Hematopoietic multipotent progenitor cell treated with erythropoietin and hydrocortisone succinate and interleukin-3 and kit ligand, for 17 days (in vitro differentiated cells): Measurements from ENCODE around the gene SRSF4.
A peak's percentile ranks its signal among the peaks of the same experiment; 100 is the strongest.
"Not testable (repeated sequence)": the region's sequence is repeated elsewhere in the genome, so short reads cannot be mapped to it uniquely, and the experiment has no call there.

Source experiments
- DNase-seq: peaks from one replicate; pipeline ENCODE4 v3.0.0-alpha.2; 2015; ENCODE audit warnings: low spot score

SRSF4 gene

GRCh38 chr1:29124366-29125236 is 57.1 kb downstream of the SRSF4 start:
- DNase-seq, result no peak

GRCh38 chr1:29123887-29124365 is 57.8 kb downstream of the SRSF4 start, which contains the start of gene TMEM200B:
TSS of gene TMEM200B (minus strand) at chr1:29123903. CDS start at chr1:29121828, 2,075 bp downstream.
- no peak for DNase-seq

GRCh38 chr1:29123053-29123886 is 58.4 kb downstream of the SRSF4 start:
- DNase-seq, result no peak

GRCh38 chr1:29122682-29123052 is 59.0 kb downstream of the SRSF4 start:
- DNase-seq, result no peak

- no peak for DNase-seq
Measured at GRCh38 chr1:29121936-29122681, 59.6 kb downstream of the SRSF4 start.

GRCh38 chr1:29121516-29121935 is 60.2 kb downstream of the SRSF4 start:
- DNase-seq, result no peak

- peak; percentile 70 for DNase-seq
Measured at GRCh38 chr1:29120947-29121485, 60.7 kb downstream of the SRSF4 start.

GRCh38 chr1:29120367-29120766 is 61.3 kb downstream of the SRSF4 start:
- DNase-seq, result no peak

GRCh38 chr1:29119121-29119929 is 62.4 kb downstream of the SRSF4 start:
- DNase-seq, result no peak

- no peak for DNase-seq
Measured at GRCh38 chr1:29117381-29117780, 64.3 kb downstream of the SRSF4 start.

GRCh38 chr1:29114654-29115053 is 67.0 kb downstream of the SRSF4 start:
- DNase-seq, result no peak

GRCh38 chr1:29113413-29114117 is 68.1 kb downstream of the SRSF4 start:
- no peak for DNase-seq

- no peak for DNase-seq
Measured at GRCh38 chr1:29112705-29113412, 68.8 kb downstream of the SRSF4 start.

GRCh38 chr1:29108041-29108440 is 73.7 kb downstream of the SRSF4 start:
- DNase-seq, result not testable (repeated sequence)

GRCh38 chr1:29105822-29106221 is 75.9 kb downstream of the SRSF4 start:
- no peak for DNase-seq

- no peak for DNase-seq
Measured at GRCh38 chr1:29100487-29100886, 81.2 kb downstream of the SRSF4 start.

- no peak for DNase-seq
Measured at GRCh38 chr1:29099286-29099685, 82.4 kb downstream of the SRSF4 start.
